Lower leg skin (tissue), 3 donors: Measurements from ENCODE around the gene KCNK13.

Experiments
- POLR2A ChIP-seq, 2 donors: fragments of 450-650 bp; IDR thresholded peaks; one replicate each; pipeline ENCODE4 v1.6.1; 2016 to 2017; ENCODE audit warnings: antibody characterized with exemption in 2 of 2, mild to moderate bottlenecking in 1 of 2, moderate library complexity in 1 of 2
- TF ChIP-seq, protein P1 (sequence below), 3 donors: fragments of 450-650 bp; IDR thresholded peaks; one replicate each; pipeline ENCODE4 v1.5.1; 2016; ENCODE audit warnings: antibody characterized with exemption in 3 of 3, mild to moderate bottlenecking in 3 of 3, moderate library complexity in 2 of 3

DNA sequence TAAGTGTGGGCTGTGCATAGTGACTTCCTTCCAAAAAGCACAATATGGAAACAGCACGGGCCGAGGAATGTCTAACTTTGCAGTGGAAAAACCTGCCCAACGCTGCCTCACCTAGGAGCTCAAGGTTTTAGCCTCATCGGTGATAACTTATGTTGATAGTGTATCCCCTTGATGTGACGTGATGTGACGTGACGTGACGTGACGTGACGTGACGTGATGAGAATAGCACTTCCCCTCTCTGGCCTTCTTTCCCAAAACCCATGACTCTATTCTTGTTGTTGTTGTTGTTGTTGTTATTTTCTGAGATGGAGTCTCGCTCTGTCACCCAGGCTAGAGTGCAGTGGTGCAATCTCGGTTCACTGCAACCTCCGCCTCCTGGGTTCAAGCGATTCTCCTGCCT lies 64.5 kb downstream of the KCNK13 start:
- TF ChIP-seq, protein P1, sequence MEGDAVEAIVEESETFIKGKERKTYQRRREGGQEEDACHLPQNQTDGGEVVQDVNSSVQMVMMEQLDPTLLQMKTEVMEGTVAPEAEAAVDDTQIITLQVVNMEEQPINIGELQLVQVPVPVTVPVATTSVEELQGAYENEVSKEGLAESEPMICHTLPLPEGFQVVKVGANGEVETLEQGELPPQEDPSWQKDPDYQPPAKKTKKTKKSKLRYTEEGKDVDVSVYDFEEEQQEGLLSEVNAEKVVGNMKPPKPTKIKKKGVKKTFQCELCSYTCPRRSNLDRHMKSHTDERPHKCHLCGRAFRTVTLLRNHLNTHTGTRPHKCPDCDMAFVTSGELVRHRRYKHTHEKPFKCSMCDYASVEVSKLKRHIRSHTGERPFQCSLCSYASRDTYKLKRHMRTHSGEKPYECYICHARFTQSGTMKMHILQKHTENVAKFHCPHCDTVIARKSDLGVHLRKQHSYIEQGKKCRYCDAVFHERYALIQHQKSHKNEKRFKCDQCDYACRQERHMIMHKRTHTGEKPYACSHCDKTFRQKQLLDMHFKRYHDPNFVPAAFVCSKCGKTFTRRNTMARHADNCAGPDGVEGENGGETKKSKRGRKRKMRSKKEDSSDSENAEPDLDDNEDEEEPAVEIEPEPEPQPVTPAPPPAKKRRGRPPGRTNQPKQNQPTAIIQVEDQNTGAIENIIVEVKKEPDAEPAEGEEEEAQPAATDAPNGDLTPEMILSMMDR (IDR thresholded peaks at IDR 0.05), result no peak
- no peak for TF ChIP-seq POLR2A (IDR thresholded peaks at IDR 0.05)
